ENCODE data around the gene SGPL1. TPM values are rescaled to one million over a fixed set of nuclear protein-coding genes. Genes with fewer than 3 reads are reported as not detected.

SGPL1 gene
- total RNA-seq, 1 experiment from 2014 or later: 52.6 TPM

DNA sequence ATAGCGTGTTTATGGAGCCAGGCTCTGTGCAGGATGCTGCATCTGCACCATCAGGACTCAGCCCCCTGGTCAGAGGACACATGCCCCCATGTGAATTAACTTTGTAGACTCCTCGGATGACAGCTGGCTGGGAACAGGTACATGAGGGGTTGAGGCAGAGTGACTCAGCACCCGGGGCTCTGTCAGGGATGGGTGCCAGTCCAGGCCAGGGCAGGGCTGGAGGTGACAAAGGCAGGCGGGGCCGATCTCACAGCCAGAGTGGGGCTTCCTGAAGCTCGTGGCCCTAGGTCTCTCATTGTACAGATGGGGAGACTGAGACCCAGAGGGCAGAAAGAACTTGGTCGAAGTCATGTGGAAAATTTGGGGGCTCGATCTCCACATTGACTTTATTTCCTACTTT is 107.9 kb downstream of the SGPL1 start:
- TF ChIP-seq, protein P1, sequence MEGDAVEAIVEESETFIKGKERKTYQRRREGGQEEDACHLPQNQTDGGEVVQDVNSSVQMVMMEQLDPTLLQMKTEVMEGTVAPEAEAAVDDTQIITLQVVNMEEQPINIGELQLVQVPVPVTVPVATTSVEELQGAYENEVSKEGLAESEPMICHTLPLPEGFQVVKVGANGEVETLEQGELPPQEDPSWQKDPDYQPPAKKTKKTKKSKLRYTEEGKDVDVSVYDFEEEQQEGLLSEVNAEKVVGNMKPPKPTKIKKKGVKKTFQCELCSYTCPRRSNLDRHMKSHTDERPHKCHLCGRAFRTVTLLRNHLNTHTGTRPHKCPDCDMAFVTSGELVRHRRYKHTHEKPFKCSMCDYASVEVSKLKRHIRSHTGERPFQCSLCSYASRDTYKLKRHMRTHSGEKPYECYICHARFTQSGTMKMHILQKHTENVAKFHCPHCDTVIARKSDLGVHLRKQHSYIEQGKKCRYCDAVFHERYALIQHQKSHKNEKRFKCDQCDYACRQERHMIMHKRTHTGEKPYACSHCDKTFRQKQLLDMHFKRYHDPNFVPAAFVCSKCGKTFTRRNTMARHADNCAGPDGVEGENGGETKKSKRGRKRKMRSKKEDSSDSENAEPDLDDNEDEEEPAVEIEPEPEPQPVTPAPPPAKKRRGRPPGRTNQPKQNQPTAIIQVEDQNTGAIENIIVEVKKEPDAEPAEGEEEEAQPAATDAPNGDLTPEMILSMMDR (conservative IDR thresholded peaks at IDR 0.05): no peak
- Histone ChIP-seq H3K4me2 (ENCODE audit: insufficient read depth, insufficient read length, low read length) (no peak overlapping the region), H3K79me2 (ENCODE audit: insufficient read depth, low read length) (no peaks in the 10 kb centered on the region), H3K23ac (ENCODE audit: insufficient read length, low read depth, low read length) (no peak overlapping the region), H3K4me1 (ENCODE audit: insufficient read depth, low read length) (no peaks in the 10 kb centered on the region), H3K18ac (ENCODE audit: insufficient read length, low read depth, low read length) (no peak overlapping the region), H3K79me1 (ENCODE audit: insufficient read depth, low read depth, low read length, poor library complexity, severe bottlenecking) (no peaks in the 10 kb centered on the region), H2BK12ac (ENCODE audit: insufficient read length, low read depth, low read length) (no peak overlapping the region), H2BK15ac (ENCODE audit: low read depth, low read length) (no peak overlapping the region), H3K9ac (ENCODE audit: extremely low read depth, insufficient read length, low read length) (no peak overlapping the region), H3T11ph (ENCODE audit: low read length) (no peak overlapping the region), H3K14ac (ENCODE audit: insufficient read depth, low read length) (no peak overlapping the region), H2BK5ac (ENCODE audit: insufficient read length, low read length) (no peak overlapping the region), H3K56ac (ENCODE audit: insufficient read length, low read depth, low read length) (no peak overlapping the region), H2AFZ (ENCODE audit: low read length) (no peak overlapping the region), H4K8ac (replicated peaks; ENCODE audit: insufficient read length, low read depth, low read length) (no peak overlapping the region), H3K4ac (ENCODE audit: low read depth, low read length) (no peak overlapping the region), H3K27ac (ENCODE audit: insufficient read length, low read depth, low read length) (no peak overlapping the region), H2BK120ac (ENCODE audit: low read depth, low read length, poor library complexity, severe bottlenecking) (no peak overlapping the region), H3K27me3 (ENCODE audit: insufficient read depth, low read length) (no peaks in the 10 kb centered on the region), H3K9me3 (ENCODE audit: control insufficient read depth, low read depth, low read length) (no peaks in the 10 kb centered on the region), H4K91ac (ENCODE audit: insufficient read length, low read depth, low read length) (no peak overlapping the region), H3K23me2 (ENCODE audit: insufficient read length, low read depth, low read length, poor library complexity, severe bottlenecking) (no peaks in the 10 kb centered on the region), H4K5ac (ENCODE audit: insufficient read length, low read depth, low read length) (no peak overlapping the region), H2BK20ac (ENCODE audit: low read depth, low read length, poor library complexity, severe bottlenecking) (no peak overlapping the region), H2AK5ac (ENCODE audit: insufficient read length, low read length) (no peak overlapping the region), H4K20me1 (ENCODE audit: control insufficient read depth, insufficient read depth, insufficient read length) (no peaks in the 10 kb centered on the region)
- Mint-ChIP-seq H3K27me3 (ENCODE audit: low read depth) (peaks cover 15% of the 10 kb centered on the region), H3K27ac (no peak overlapping the region; a peak in 1 of 7 replicates), H3K4me3 (no peak overlapping the region; a peak in 1 of 5 replicates), H3K4me1 (peaks cover 2 to 3% of the 10 kb centered on the region in 2 experiments), H3K36me3 (ENCODE audit: insufficient read depth in 1 of 3, low read depth in 3 of 3) (no peaks in the 10 kb centered on the region), H3K9me3 (no peaks in the 10 kb centered on the region)
- DNase-seq: no peak
- no CpG with 5 or more reads among the region's 8 CpGs for WGBS (ENCODE audit: extremely low coverage, insufficient read length, low lambda C conversion rate)
